HG03064 (cell line): ENCODE measurements around the gene LAMTOR2.
"Not testable (repeated sequence)": the region's sequence is repeated elsewhere in the genome, so short reads cannot be mapped to it uniquely, and the experiment has no call there.

Source experiments
- ATAC-seq: cut with Tn5 transposase; IDR thresholded peaks from one replicate; pipeline ENCODE4 v1.9.1; 2021; ENCODE audit warnings: low read depth; ENCODE audit not compliant: unreplicated experiment

Gene LAMTOR2

GRCh38 chr1:156054500-156055280 lies at the start of gene LAMTOR2:
Gene LAMTOR2 (plus strand): TSS chr1:156054782. CDS start chr1:156054890, 108 bp downstream.
- ATAC-seq, result peak; percentile 70

GRCh38 chr1:156004843-156005584 lies 49.6 kb upstream of the LAMTOR2 start:
- no peak for ATAC-seq

- ATAC-seq, result no peak
These were observed 47.8 kb upstream of the LAMTOR2 start for GRCh38 chr1:156006666-156007376.

- no peak for ATAC-seq
These were observed 45.2 kb upstream of the LAMTOR2 start for GRCh38 chr1:156009404-156009803.

GRCh38 chr1:156012051-156012817 lies 42.3 kb upstream of the LAMTOR2 start:
- ATAC-seq, result peak; percentile 64

- no peak for ATAC-seq
These were observed 39.8 kb upstream of the LAMTOR2 start for GRCh38 chr1:156014829-156015228.

- no peak for ATAC-seq
These were observed 34.7 kb upstream of the LAMTOR2 start for GRCh38 chr1:156019946-156020292.

GRCh38 chr1:156020293-156021092 lies 34.1 kb upstream of the LAMTOR2 start, which contains the start of gene SSR2:
Gene SSR2 (minus strand): TSS chr1:156020951. CDS start chr1:156020167, 784 bp downstream.
- ATAC-seq, result peak; percentile 92

GRCh38 chr1:156021093-156021428 lies 33.5 kb upstream of the LAMTOR2 start:
- no peak for ATAC-seq

- no peak for ATAC-seq
These were observed 32.6 kb upstream of the LAMTOR2 start for GRCh38 chr1:156021954-156022353.

- no peak for ATAC-seq
These were observed 29.8 kb upstream of the LAMTOR2 start for GRCh38 chr1:156024801-156025200.

- ATAC-seq, result no peak
These were observed 28.7 kb upstream of the LAMTOR2 start for GRCh38 chr1:156025876-156026275.

- no peak for ATAC-seq
These were observed 28.0 kb upstream of the LAMTOR2 start for GRCh38 chr1:156026588-156026987.

GRCh38 chr1:156033011-156033410 lies 21.6 kb upstream of the LAMTOR2 start:
- no peak for ATAC-seq

GRCh38 chr1:156034991-156035390 lies 19.6 kb upstream of the LAMTOR2 start:
- not testable (repeated sequence) for ATAC-seq

GRCh38 chr1:156042828-156043227 lies 11.8 kb upstream of the LAMTOR2 start:
- no peak for ATAC-seq

GRCh38 chr1:156045076-156045475 lies 9.5 kb upstream of the LAMTOR2 start:
- ATAC-seq, result no peak

- no peak for ATAC-seq
These were observed 5.8 kb upstream of the LAMTOR2 start for GRCh38 chr1:156048663-156049258.

- no peak for ATAC-seq
These were observed 4.2 kb upstream of the LAMTOR2 start for GRCh38 chr1:156050376-156050775.
